ENCODE results near the gene RFC2.
"Not testable (repeated sequence)": the region's sequence is repeated elsewhere in the genome, so short reads cannot be mapped to it uniquely, and the experiment has no call there.

Gene RFC2

DNA sequence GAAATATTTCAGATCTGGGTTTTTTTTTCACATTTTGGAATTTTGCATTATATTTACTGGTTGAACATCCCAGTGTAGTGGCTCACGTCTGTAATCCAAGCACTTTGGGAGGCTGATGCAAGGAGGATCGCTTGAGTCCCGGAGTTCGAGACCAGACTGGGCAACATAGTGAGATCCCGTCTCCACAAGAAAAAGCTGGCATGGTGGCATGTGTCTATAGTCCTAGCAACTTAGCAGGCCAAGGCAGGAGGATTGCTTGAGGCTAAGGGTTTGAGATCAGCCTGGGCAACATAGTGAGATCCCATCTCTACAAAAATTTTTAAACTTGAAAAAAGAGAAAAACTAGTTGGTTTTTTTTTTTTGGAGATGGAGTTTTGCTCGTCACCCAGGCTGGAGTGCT is 6.0 kb downstream of the RFC2 start:
- DNase-seq (ENCODE audit: low read depth), result no peak

DNA sequence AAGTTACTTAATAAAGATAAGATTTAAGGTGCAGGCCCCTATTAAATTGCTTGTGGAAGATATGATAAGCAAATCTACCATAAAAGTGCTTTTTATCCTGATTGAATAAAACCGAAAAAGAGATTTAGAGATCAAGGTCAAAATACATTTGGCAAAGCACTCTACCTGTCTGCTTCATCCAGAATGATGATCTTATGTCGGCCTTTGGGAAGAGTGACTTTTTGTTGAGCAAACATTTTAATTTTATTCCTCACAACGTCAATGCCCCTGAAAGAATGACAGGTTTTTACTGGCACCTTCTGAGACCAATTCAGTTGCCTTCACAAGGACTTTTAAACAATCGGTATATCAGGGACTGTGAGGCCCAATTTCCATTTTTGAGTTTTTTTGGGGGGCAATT is 7.7 kb downstream of the RFC2 start:
- DNase-seq (ENCODE audit: low read depth), result no peak

GRCh38 chr7:74242122-74242443 is 12.1 kb downstream of the RFC2 start:
- DNase-seq (ENCODE audit: low read depth), result no peak

GRCh38 chr7:74240482-74240881 is 13.7 kb downstream of the RFC2 start:
- no peak for DNase-seq (ENCODE audit: low read depth)

GRCh38 chr7:74236284-74236683 is 17.9 kb downstream of the RFC2 start:
- DNase-seq (ENCODE audit: low read depth), result no peak

GRCh38 chr7:74235518-74236268 is 18.5 kb downstream of the RFC2 start:
- no peak for DNase-seq (ENCODE audit: low read depth)

DNA sequence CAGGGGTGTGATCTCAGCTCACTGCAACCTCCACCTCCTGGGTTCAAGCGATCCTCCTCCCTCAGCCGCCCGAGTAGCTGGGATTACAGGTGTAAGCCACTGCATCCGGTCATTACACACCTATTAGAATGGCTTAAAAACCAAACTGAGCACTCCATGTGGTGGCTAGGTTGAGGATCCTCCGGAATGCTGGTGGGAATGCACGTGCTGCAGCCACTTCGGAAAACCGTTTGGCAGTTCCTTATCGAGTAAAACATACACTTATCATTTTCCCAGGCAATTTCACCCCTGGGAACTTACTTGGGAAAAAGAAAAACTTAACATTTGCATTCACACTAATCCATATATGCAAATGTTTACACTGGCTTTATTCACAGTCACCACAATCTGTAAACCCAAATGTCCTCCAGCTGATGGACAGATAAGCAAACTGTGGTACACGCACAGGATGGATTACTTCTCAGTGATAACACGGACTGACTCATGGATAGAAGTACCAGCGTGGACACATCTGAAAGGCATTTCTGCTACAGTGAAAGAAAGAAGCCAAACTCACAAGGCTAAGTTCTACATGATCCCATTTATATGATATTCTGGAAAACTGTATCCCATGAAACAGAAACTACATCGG is 20.4 kb downstream of the RFC2 start:
- DNase-seq (ENCODE audit: low read depth), result no peak

GRCh38 chr7:74231232-74231590 is 23.0 kb downstream of the RFC2 start:
- DNase-seq (ENCODE audit: low read depth), result no peak

DNA sequence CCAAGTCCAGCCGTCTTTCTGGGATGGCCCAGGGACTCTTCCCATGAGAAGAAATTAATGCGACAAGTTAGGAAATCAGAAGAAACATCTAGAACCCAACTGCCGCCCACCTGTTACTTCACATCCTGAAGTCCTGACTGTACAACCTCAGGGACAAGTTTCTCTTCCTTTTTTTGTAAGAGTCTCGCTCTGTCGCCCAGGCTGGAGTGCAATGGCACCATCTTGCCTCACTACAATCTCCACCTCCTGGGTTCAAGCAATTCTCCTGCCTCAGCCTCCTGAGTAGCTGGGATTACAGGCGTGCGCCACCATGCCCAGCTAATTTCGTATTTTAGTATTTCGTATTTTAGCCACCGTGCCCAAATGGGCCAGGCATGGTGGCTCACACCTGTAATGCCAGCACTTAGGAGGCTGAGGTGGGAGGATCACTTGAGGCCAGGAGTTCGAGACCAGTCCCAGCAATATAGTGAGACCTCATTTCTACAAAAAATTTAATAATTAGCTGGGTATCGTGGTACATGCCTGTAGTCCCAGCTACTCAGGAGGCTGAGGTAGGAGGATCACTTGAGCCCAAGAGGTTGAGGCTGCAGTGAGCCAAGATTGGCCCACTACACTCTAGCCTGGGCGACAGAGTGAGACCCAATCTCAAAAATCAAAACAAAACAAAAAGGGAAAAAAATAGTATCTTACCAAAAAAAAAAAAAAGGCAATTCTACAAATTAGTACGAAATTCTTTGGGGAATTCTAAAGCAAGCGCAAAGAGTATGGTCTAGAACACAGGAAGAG is 23.6 kb downstream of the RFC2 start:
- no peak for DNase-seq (ENCODE audit: low read depth)

DNA sequence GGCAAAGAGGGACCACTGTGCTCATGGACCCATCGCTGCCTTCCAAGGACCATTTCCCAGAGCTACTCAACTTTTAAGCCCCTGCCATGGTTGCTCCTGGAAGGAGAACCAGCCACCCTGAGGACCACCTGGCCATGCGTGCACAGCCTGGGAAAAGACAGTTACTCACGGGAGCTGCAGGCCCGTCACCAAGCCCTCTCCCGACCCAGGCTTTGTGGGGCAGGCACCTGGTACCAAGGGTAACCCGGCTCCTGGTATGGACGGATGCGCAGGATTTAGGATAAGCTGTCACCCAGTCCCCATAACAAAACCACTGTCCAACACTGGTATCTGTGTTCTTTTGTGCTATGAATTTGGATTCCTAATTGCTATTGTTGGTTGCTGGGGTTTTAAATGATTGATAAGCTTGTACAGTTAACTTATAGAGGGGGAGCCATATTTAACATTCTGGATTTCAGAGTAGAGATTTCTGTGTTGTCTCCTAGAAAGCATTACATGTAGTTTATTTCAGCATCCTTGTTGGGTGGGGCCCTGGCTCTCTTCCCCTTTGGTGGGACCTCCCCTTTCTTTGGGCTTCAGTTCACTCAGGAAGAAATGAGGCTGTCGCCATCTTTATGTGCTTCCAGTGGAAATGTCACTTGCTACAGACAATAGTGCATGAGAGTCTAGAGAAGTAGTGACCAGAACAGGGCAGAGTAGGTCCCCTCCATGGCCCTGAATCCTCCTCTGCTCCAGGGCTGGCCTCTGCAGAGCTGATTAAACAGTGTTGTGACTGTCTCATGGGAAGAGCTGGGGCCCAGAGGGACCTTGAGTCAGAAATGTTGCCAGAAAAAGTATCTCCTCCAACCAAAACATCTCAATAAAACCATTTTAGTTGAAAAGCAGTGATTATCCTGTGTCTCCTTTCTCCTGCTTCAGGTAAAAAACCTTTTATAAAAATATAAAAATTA is 25.0 kb downstream of the RFC2 start:
- no peak for DNase-seq (ENCODE audit: low read depth)

- DNase-seq (ENCODE audit: low read depth), result no peak
Measured at GRCh38 chr7:74226633-74227032, 27.6 kb downstream of the RFC2 start.

DNA sequence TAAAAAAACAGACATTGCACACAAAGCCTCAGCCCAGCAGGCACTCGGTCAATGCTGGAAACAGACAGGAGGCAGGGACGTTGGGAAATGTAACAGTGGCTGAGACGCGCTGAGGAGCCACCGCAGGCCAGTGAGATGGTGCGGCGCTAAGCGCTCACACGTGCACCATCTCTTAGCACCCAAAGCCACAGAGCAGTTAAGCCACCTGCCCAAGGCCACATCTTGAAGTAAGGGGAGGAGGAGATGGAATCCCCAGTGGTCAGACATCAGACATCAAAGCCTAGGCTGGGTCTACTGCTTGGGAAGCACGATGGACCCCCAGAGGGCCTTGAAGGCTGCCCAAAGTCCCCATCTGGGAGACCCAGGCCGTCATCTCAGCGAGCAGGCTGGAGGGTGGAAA is 28.8 kb downstream of the RFC2 start:
- DNase-seq (ENCODE audit: low read depth), result no peak

DNA sequence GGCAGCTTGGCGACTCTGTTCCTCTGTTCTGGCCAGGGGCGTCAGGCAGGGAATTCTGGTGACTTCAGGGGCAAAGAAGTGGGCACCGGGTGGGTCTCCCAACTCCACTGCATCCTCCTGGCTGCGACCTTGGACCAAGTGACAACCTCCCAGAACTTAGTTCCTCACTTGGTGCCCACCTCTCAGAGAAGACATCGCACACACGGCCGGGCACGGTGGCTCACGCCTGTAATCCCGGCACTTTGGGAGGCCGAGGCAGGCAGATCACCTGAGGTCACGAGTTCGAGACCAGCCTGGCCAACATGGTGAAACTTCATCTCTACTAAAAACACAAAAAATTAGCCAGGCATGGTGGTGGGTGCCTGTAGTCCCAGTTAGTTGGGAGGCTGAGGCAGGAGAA is 29.3 kb downstream of the RFC2 start:
- not testable (repeated sequence) for DNase-seq (ENCODE audit: low read depth)

- no peak for DNase-seq (ENCODE audit: low read depth)
Measured at GRCh38 chr7:74224511-74224832, 29.7 kb downstream of the RFC2 start.

GRCh38 chr7:74223711-74224510 is 30.3 kb downstream of the RFC2 start:
- no peak for DNase-seq (ENCODE audit: low read depth)

GRCh38 chr7:74222851-74223710 is 31.1 kb downstream of the RFC2 start:
- no peak for DNase-seq (ENCODE audit: low read depth)

DNA sequence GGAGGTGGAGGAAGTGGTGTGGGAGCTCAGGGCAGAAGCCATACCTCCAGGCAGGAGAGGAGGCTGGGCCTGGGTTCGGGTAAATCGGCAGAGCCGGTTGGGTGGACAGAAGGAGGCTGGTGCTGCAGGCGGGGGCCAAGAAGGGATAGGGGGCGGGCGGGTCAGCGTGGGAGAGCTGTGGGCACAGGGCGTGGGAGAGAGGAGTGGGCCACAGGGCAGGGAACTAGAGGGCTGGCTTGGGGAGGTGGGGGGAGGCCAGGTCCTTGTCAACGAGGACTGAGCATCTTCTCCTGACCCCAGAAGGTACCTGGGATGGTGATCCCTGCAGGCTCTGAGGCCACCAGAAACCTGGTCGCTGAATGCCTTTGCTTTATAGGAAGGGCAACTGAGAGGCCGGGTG is 32.5 kb downstream of the RFC2 start:
- no peak for DNase-seq (ENCODE audit: low read depth)

GRCh38 chr7:74220229-74220628 is 34.0 kb downstream of the RFC2 start:
- DNase-seq (ENCODE audit: low read depth), result no peak

DNA sequence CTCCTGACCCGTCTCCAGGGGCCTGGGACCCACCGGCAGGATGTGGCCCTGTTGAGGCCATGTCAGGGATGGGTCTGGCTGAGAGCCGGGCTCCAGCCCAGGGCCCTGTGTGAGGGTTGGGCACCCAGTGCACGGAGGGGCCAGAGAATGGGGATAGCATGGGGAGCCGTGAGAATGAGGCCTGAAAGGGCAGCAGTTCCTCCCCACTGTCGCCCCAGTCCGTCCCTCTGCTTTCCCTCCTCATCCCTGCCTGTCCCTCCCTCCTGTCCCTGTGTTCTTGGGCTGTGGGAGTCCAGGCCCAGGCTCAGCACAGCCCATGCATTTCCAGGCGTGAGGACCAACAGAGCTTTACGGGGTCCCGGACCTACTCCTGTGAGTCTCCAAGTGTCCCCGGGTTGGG is 34.8 kb downstream of the RFC2 start:
- no peak for DNase-seq (ENCODE audit: low read depth)

- no peak for DNase-seq (ENCODE audit: low read depth)
Measured at GRCh38 chr7:74218343-74218698, 35.9 kb downstream of the RFC2 start.

All from stimulated activated CD8-positive, alpha-beta memory T cell treated with anti-CD3 and anti-CD28 coated beads, Interleukin-12 subunit alpha, Interleukin-12 subunit beta, amount 100 ng/mL, for 1 hour (primary cell).